Neural progenitor cell (in vitro differentiated cells): ENCODE measurements around the gene APIP. TPM values are rescaled to one million over a fixed set of nuclear protein-coding genes. Genes with fewer than 3 reads are reported as not detected.
"Not testable (repeated sequence)": the region's sequence is repeated elsewhere in the genome, so short reads cannot be mapped to it uniquely, and the experiment has no call there.

Experiments
- DNase-seq: peaks from one replicate; pipeline ENCODE4 v3.0.0-alpha.2; 2016; ENCODE audit warnings: low spot score
- H2AFZ ChIP-seq: fragments of 200-600 bp; sonication (generic); replicated peaks from 2 replicates; pipeline ENCODE4 v1.6.1; 2016; ENCODE audit warnings: antibody characterized with exemption
- H3F3A ChIP-seq: fragments of 200-600 bp; sonication (generic); 2 replicates; pipeline ENCODE4 v1.6.1; 2016; ENCODE audit warnings: antibody characterized with exemption, low read depth
- H3K27ac ChIP-seq: fragments of 200-600 bp; sonication (generic); 2 replicates; pipeline ENCODE4 v1.5.1; 2016; ENCODE audit warnings: mild to moderate bottlenecking
- H3K27me3 ChIP-seq: fragments of 200-600 bp; sonication (generic); 2 replicates; pipeline ENCODE4 v1.6.1; 2016; ENCODE audit warnings: mild to moderate bottlenecking, moderate library complexity
- H3K36me3 ChIP-seq: fragments of 200-600 bp; sonication (generic); 2 replicates; pipeline ENCODE4 v1.5.1; 2016
- H3K4me1 ChIP-seq: fragments of 200-600 bp; sonication (generic); 2 replicates; pipeline ENCODE4 v1.6.1; 2016; ENCODE audit warnings: mixed run types
- H3K4me2 ChIP-seq: fragments of 200-600 bp; sonication (generic); 2 replicates; pipeline ENCODE4 v1.6.1; 2016
- H3K4me3 ChIP-seq: fragments of 200-600 bp; sonication (generic); 2 replicates; pipeline ENCODE4 v1.5.1; 2016
- H3K79me2 ChIP-seq: fragments of 200-600 bp; sonication (generic); 2 replicates; pipeline ENCODE4 v1.6.1; 2016; ENCODE audit warnings: low read depth
- H3K9ac ChIP-seq: fragments of 200-600 bp; sonication (generic); 2 replicates; pipeline ENCODE4 v1.6.1; 2016
- H3K9me3 ChIP-seq: fragments of 200-600 bp; sonication (generic); 2 replicates; pipeline ENCODE4 v1.5.1; 2016; ENCODE audit warnings: low read depth
- H4K20me1 ChIP-seq: fragments of 200-600 bp; sonication (generic); 2 replicates; pipeline ENCODE4 v1.6.1; 2016; ENCODE audit warnings: low read depth
- H3K27ac Mint-ChIP-seq: 3 replicates; pipeline ENCODE4 v1.8.0; 2021; ENCODE audit warnings: mixed read lengths
- H3K27me3 Mint-ChIP-seq: 2 replicates; pipeline ENCODE4 v1.8.0; 2022; ENCODE audit warnings: low read depth, mild to moderate bottlenecking, inconsistent platforms, moderate library complexity, mixed read lengths; ENCODE audit not compliant: insufficient read depth
- H3K36me3 Mint-ChIP-seq: 3 replicates; pipeline ENCODE4 v1.8.0; 2021; ENCODE audit warnings: mixed read lengths
- H3K4me1 Mint-ChIP-seq: 3 replicates; pipeline ENCODE4 v1.8.0; 2021; ENCODE audit warnings: mixed read lengths
- H3K4me3 Mint-ChIP-seq: 3 replicates; pipeline ENCODE4 v1.8.0; 2021; ENCODE audit warnings: mild to moderate bottlenecking, moderate library complexity, mixed read lengths
- H3K9me3 Mint-ChIP-seq: 3 replicates; pipeline ENCODE4 v1.8.0; 2020; ENCODE audit warnings: mixed read lengths
- EZH2 ChIP-seq: fragments of 200-600 bp; sonication (generic); IDR thresholded peaks from 2 replicates; pipeline ENCODE4 v1.6.1; 2017; ENCODE audit warnings: antibody characterized with exemption, mild to moderate bottlenecking, moderate library complexity
- EZH2phosphoT487 ChIP-seq: fragments of 200-600 bp; sonication (generic); IDR thresholded peaks from 2 replicates; pipeline ENCODE4 v1.6.1; 2017; ENCODE audit warnings: antibody characterized with exemption
- total RNA-seq: library from RNA; depleted of rRNA; stranded (reverse); fragments of >200 nt; gene quantifications from 2 replicates; pipeline ENCODE4 v1.2.3, GENCODE V29; 2015; ENCODE audit warnings: low replicate concordance
- TF ChIP-seq, protein P1 (sequence below): fragments of 200-600 bp; sonication (generic); IDR thresholded peaks from 2 replicates; pipeline ENCODE4 v1.5.1; 2017; ENCODE audit warnings: antibody characterized with exemption, mild to moderate bottlenecking

Gene APIP
- total RNA-seq, 1 donor from 2014 or later, result 28.7 TPM

DNA sequence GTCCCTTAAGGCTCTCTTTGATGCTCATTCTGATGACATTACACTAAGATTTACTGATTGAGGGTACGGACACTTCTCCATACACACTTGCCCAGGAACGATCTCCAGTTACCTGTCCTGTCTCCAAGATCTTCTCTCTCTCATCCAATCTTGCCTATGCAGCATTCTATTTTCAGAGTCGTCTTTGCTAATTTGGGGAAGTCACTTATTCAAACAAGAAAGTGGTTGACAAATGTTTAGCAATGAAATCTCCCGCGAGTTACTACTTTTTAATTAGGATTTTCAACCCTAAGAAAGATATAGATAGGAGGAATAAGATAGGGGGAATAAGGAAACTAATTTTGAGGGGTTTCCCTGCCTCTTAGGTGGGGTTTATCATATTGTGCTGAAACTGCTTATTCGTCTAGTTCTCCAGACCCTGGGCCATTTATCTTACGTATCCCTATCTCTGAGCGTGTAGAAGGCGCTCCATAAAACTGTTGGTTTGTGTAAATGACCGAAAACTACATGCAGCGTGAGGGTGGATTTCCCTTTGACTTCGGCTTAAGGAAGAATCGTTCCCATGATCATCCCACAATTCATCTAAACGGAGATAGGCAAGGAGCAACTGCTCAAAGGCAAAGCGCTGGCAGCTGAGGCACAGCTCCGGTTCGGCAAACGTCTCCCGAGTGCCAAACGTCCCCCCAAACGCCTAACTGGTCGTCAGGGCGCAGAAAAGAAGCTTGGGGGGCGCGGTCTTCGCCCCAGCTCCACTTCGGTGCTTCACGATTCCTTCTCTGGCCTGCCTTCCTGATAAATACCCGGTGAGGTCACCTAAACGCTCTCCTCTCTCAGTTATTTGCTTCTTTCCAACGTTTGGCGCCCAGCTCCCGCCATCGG, 804 bp downstream of the APIP start:
- Histone ChIP-seq H2AFZ (peak overlapping the region; percentile 95), H3K36me3 (peaks cover 5% of the 10 kb centered on the region), H3K4me3 (peak overlapping the region; percentile 69), H3K9me3 (no peaks in the 10 kb centered on the region), H3K79me2 (peaks cover 41% of the 10 kb centered on the region), H4K20me1 (peaks cover 3% of the 10 kb centered on the region), H3K27me3 (no peaks in the 10 kb centered on the region), H3K4me1 (peaks cover 13% of the 10 kb centered on the region), H3F3A (peaks cover 13% of the 10 kb centered on the region), H3K9ac (peak overlapping the region; percentile 53), H3K4me2 (peak overlapping the region; percentile 80), H3K27ac (peak overlapping the region; percentile 81)
- H3K36me3 Mint-ChIP-seq, result peaks cover 25% of the 10 kb centered on the region
- DNase-seq, result no peak
- H3K9me3 Mint-ChIP-seq, result peaks cover 12% of the 10 kb centered on the region
- H3K27ac Mint-ChIP-seq, result peak overlapping the region; percentile 99
- peaks cover 25% of the 10 kb centered on the region for H3K4me1 Mint-ChIP-seq
- H3K4me3 Mint-ChIP-seq, result peak overlapping the region; percentile 98
- no peaks in the 10 kb centered on the region for H3K27me3 Mint-ChIP-seq
- TF ChIP-seq EZH2phosphoT487 (no peak), EZH2 (no peak)
- TF ChIP-seq, protein P1, sequence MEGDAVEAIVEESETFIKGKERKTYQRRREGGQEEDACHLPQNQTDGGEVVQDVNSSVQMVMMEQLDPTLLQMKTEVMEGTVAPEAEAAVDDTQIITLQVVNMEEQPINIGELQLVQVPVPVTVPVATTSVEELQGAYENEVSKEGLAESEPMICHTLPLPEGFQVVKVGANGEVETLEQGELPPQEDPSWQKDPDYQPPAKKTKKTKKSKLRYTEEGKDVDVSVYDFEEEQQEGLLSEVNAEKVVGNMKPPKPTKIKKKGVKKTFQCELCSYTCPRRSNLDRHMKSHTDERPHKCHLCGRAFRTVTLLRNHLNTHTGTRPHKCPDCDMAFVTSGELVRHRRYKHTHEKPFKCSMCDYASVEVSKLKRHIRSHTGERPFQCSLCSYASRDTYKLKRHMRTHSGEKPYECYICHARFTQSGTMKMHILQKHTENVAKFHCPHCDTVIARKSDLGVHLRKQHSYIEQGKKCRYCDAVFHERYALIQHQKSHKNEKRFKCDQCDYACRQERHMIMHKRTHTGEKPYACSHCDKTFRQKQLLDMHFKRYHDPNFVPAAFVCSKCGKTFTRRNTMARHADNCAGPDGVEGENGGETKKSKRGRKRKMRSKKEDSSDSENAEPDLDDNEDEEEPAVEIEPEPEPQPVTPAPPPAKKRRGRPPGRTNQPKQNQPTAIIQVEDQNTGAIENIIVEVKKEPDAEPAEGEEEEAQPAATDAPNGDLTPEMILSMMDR, result no peak

DNA sequence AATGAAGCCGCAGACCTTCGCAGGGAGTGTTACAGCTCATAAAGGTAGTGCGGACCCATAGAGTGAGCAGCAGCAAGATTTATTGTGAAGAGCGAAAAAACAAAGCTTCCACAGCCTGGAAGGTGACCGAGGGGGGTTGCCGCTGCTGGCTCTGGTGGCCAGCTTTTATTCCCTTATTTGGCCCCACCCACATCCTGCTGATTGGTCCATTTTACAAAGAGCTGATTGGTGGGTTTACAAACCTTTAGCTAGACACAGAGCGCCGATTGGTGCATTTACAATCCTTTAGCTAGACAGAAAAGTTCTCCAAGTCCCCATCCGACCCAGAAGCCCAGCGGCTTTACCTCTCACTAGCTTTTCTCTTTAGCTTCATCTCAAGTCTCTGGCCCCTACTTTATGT, 2.6 kb downstream of the APIP start:
- peaks cover 12% of the 10 kb centered on the region for H3K9me3 Mint-ChIP-seq
- H3K9ac ChIP-seq, H3K4me3 ChIP-seq, H3K36me3 ChIP-seq, H3K27me3 Mint-ChIP-seq, H2AFZ ChIP-seq, H3K9me3 ChIP-seq, H3K27ac ChIP-seq, DNase-seq, H3K4me2 ChIP-seq, H4K20me1 ChIP-seq, H3K27me3 ChIP-seq, H3K4me3 Mint-ChIP-seq, H3K27ac Mint-ChIP-seq: not testable (repeated sequence)
- H3K36me3 Mint-ChIP-seq, result peaks cover 25% of the 10 kb centered on the region
- H3K4me1 ChIP-seq, result peaks cover 13% of the 10 kb centered on the region
- H3F3A ChIP-seq, result peaks cover 13% of the 10 kb centered on the region
- H3K79me2 ChIP-seq, result peaks cover 23% of the 10 kb centered on the region
- peaks cover 21% of the 10 kb centered on the region for H3K4me1 Mint-ChIP-seq

DNA sequence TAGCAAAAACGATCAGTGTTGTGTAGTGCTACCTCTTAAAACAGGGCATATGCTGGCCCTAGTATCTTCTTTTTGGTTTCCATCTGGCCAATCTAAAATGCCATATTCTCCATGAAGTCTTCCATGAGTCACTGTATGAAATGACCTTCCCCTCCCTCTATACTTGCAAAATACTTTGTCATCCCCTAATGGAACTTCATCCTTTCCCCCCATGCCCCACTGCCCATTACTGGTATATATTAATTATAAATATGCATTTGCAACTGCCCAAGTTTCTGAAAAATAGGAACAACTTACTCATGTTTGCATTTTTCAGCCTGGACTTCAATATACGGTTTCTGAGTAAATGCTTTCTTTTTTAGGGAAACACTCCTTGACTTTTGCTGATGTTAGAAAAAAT, 4.5 kb downstream of the APIP start:
- Mint-ChIP-seq H3K4me3 (no peak overlapping the region), H3K36me3 (peaks cover 28% of the 10 kb centered on the region), H3K27ac (no peak overlapping the region), H3K27me3 (no peaks in the 10 kb centered on the region), H3K9me3 (peaks cover 15% of the 10 kb centered on the region), H3K4me1 (peaks cover 6% of the 10 kb centered on the region)
- H3K9ac ChIP-seq, result no peak overlapping the region
- H2AFZ ChIP-seq, result no peak overlapping the region
- H3F3A ChIP-seq, result peaks cover 13% of the 10 kb centered on the region
- no peaks in the 10 kb centered on the region for H3K27me3 ChIP-seq
- H3K27ac ChIP-seq, result no peak overlapping the region
- no peaks in the 10 kb centered on the region for H3K36me3 ChIP-seq
- H4K20me1 ChIP-seq, result no peaks in the 10 kb centered on the region
- peaks cover 9% of the 10 kb centered on the region for H3K79me2 ChIP-seq
- H3K4me2 ChIP-seq, result no peak overlapping the region
- no peak for TF ChIP-seq EZH2phosphoT487
- TF ChIP-seq, protein P1, result no peak
- no peak for TF ChIP-seq EZH2
- no peak overlapping the region for H3K4me3 ChIP-seq
- no peaks in the 10 kb centered on the region for H3K9me3 ChIP-seq
- H3K4me1 ChIP-seq, result peaks cover 5% of the 10 kb centered on the region
- no peak for DNase-seq

DNA sequence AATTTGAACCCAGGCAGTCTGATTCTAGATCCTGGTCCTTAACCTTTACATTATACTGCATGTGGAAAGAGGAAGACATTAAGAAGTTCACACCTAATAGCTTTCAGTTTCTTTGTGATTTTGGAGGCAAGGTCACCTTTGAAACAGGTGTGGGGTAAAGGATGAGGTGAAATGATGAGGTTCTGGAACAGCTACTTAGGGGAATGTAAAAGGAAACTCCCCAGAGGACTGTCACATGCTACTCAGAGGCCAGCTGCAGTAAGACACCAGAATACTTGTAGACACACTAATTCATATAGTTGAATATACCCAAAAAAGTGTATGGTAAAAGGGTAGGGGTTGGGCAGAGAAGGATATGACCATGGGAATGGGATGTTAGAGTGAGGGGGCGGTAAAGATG, 5.4 kb downstream of the APIP start:
- no peak for DNase-seq

More for the DNA sequence above, 5.4 kb downstream of the APIP start:
- peaks cover 34% of the 10 kb centered on the region for H3K36me3 Mint-ChIP-seq
- no peak overlapping the region for H3K4me3 ChIP-seq
- no peaks in the 10 kb centered on the region for H3K36me3 ChIP-seq
- TF ChIP-seq, protein P1, result no peak
- no peak for TF ChIP-seq EZH2phosphoT487
- TF ChIP-seq EZH2, result no peak
- no peaks in the 10 kb centered on the region for H3K9me3 ChIP-seq
- peaks cover 20% of the 10 kb centered on the region for H3K9me3 Mint-ChIP-seq
- no peak overlapping the region for H3K27ac ChIP-seq
- H2AFZ ChIP-seq, result no peak overlapping the region
- peaks cover 5% of the 10 kb centered on the region for H3K4me1 ChIP-seq
- no peak overlapping the region for H3K9ac ChIP-seq
- no peak overlapping the region for H3K4me2 ChIP-seq
- H3K27me3 ChIP-seq, result no peaks in the 10 kb centered on the region
- peaks cover 6% of the 10 kb centered on the region for H3K4me1 Mint-ChIP-seq
- no peaks in the 10 kb centered on the region for H4K20me1 ChIP-seq
- peaks cover 8% of the 10 kb centered on the region for H3K79me2 ChIP-seq
- H3K27me3 Mint-ChIP-seq, result no peaks in the 10 kb centered on the region
- H3K4me3 Mint-ChIP-seq, result no peak overlapping the region
- peaks cover 9% of the 10 kb centered on the region for H3F3A ChIP-seq
- no peak overlapping the region for H3K27ac Mint-ChIP-seq
